ENCODE data around the gene SRSF2.
"Not testable (repeated sequence)": the region's sequence is repeated elsewhere in the genome, so short reads cannot be mapped to it uniquely, and the experiment has no call there.

The SRSF2 gene

GRCh38 chr17:76736349-76737081, 616 bp downstream of the SRSF2 start:
- peak; percentile 14; the same call in 1 of the 2 replicates for TF ChIP-seq CTCF (IDR thresholded peaks at IDR 0.05; ENCODE audit: low read depth, low read length)

GRCh38 chr17:76735586-76736348, 1.4 kb downstream of the SRSF2 start:
- H3K4me3 ChIP-seq (ENCODE audit: low read depth, low read length), result peak overlapping the region; percentile 95
- no peak for TF ChIP-seq CTCF (IDR thresholded peaks at IDR 0.05; ENCODE audit: low read depth, low read length)

More at GRCh38 chr17:76736349-76737081, 616 bp downstream of the SRSF2 start:
- H3K4me3 ChIP-seq (ENCODE audit: low read depth, low read length), result peak overlapping the region; percentile 95

GRCh38 chr17:76735006-76735405, 2.1 kb downstream of the SRSF2 start:
- no peak for TF ChIP-seq CTCF (IDR thresholded peaks at IDR 0.05; ENCODE audit: low read depth, low read length)
- H3K4me3 ChIP-seq (ENCODE audit: low read depth, low read length), result peak overlapping the region; percentile 95

GRCh38 chr17:76734080-76734840, 2.9 kb downstream of the SRSF2 start:
- TF ChIP-seq CTCF (IDR thresholded peaks at IDR 0.05; ENCODE audit: low read depth, low read length), result no peak
- H3K4me3 ChIP-seq (ENCODE audit: low read depth, low read length), result peak overlapping the region; percentile 95

GRCh38 chr17:76733618-76733957, 3.5 kb downstream of the SRSF2 start:
- TF ChIP-seq CTCF (IDR thresholded peaks at IDR 0.05; ENCODE audit: low read depth, low read length), result no peak
- H3K4me3 ChIP-seq (ENCODE audit: low read depth, low read length), result no peak overlapping the region; the same call in 1 of the 2 replicates

GRCh38 chr17:76732734-76733617, 4.2 kb downstream of the SRSF2 start:
- no peak for TF ChIP-seq CTCF (IDR thresholded peaks at IDR 0.05; ENCODE audit: low read depth, low read length)
- no peak overlapping the region for H3K4me3 ChIP-seq (ENCODE audit: low read depth, low read length)

- H3K4me3 ChIP-seq (ENCODE audit: low read depth, low read length), result not testable (repeated sequence)
These were observed 5.1 kb downstream of the SRSF2 start for GRCh38 chr17:76731800-76732733.
